ENCODE results near the gene TSPAN18.

GRCh38 chr11:44875037-44875436 lies 148.3 kb downstream of the TSPAN18 start:
- no peak for TF ChIP-seq POLR2A (IDR thresholded peaks at IDR 0.05; ENCODE audit: low read length)
- no peak for TF ChIP-seq GATA1 (IDR thresholded peaks at IDR 0.05; ENCODE audit: low read depth, low read length)

All from erythroblast (primary cell).